ENCODE measurements around the gene MROH8.
"Not testable (repeated sequence)": the region's sequence is repeated elsewhere in the genome, so short reads cannot be mapped to it uniquely, and the experiment has no call there.

The MROH8 gene

DNA sequence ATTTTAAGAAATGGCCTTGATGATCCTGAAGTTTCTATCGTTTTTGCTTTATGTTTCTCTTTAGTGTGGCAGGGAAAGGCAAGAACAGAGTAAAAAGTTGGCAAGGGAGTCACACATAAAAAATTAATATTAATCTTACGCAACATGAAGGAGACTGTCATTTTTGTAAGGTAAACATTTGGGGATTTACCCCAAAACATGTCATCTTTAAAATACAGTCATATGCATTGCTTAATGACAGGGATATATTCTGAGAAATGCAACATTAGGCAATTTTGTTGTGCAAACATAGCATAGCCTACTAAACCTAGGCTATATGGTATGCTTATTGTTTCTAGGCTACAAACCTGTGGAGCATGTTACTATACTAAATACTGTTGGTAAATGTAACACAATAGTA is 88.9 kb downstream of the MROH8 start:
- no peak for DNase-seq (ENCODE audit: low read depth in 2 of 2)

DNA sequence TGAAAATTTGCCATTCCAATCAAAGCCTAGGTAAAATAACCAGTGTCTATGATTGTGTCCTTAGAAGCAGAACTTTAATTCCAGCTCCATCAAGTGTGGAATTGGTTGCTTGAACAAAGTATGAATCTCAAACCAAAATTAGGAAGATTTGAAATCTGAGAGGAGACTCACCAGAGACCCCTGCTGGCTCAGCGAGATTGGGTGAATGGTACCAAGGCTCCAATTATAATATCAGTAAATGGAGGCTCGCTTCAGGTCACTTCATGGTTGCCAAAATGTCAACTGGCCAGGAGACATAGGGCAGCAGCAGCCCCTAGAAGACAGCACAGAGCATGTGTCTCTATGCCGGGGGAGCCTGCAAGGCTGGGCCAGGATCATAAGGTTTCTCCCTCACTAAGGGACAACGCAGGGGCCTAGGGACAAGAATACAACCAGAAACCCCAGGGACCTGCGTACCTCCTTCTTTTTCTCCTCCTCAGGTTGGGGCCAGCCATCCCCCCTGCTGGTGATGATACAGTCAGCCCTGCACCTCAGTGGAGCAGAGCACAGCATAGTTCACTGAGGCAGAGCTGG is 97.5 kb downstream of the MROH8 start:
- DNase-seq (ENCODE audit: low read depth in 2 of 2): no peak

DNA sequence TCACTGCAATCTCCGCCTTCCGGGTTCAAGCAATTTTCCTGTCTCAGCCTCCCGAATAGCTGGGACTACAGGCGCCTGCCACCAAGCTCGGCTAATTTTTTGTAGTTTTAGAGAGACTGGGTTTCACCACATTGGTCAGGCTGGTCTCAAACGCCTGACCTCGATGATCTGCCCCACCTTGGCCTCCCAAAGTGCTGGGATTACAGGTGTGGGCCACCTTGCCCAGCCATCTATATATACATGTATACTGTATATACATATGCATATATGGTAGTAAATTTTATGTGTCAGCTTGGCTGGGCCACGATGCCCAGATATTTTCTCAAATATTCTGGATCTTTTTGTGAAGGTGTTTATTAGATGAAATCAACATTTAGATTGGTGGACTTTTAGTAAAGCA is 102.3 kb downstream of the MROH8 start:
- no peak for DNase-seq (ENCODE audit: low read depth in 2 of 2)

DNA sequence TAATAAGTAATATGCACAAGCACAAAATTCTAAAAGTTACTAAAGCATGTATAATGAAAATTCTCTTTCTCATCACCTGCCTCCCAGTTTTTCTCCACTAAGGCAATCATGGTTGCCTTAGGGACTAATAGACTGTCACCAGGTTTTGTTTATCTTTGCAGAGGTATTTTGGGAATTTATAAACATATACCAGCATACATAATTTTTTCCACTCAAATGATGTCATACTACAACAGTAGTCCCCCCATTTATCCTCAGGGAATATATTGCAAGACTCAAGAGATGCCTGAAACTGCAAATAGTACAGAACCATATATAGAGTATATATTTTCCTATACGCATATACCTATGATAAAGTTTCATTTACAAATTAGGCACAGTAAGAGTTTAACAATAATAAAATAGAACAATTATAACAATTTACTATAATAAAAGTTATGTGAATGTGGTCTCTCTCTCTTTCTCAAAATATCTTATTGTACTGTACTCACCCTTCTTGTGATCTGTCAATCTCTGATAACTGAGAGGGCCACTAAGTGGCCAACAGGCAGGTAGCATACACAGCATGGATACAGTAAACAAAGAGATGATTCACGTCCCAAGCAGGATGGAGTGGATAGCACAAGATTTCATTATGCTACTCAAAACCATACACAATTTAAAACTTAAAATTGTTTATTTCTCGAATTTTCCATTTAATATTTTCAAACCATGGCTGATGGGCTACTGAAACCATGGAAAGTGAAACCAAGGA is 103.2 kb downstream of the MROH8 start:
- DNase-seq (ENCODE audit: low read depth in 2 of 2): no peak

DNA sequence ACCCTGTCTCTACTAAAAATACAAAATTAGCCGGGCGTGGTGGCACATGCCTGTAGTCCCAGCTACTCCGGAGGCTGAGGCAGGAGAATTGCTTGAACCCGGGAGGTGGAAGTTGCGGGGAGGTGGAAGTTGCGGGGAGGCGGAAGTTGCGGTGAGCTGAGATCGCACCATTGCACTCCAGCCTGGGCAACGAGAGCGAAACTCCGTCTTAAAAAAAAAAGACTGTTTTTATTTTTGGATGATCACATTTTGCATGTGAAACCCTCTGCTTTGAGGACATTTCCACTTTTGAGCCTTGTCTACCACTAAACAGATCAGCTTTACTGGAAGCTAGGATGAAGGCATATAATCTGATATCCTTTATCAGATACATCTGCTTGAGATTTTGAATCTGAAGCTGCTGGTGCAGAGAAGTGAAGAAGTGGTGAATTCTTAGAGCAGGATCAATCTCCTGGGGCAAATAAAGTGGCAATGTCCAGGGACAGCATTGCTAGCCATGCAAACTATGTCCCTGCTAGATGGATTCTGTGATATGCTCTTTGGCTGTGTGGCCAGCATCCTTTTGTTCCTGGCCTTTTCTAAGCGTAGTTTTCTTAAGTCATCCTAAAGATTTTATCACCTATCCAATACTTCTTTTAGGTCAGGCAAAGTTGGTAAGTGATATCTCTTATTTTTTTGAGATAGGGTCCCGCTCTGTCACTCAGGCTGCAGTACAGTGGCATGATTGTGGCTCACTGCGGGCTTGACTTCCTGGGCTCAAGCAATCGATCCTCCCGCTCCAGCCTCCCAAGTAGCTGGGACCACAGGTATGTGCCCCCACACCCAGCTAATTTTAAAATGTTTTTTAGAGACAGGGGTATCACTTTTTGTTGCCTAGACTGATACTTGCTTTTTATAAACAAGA is 106.8 kb downstream of the MROH8 start:
- no peak for DNase-seq (ENCODE audit: low read depth in 2 of 2)

DNA sequence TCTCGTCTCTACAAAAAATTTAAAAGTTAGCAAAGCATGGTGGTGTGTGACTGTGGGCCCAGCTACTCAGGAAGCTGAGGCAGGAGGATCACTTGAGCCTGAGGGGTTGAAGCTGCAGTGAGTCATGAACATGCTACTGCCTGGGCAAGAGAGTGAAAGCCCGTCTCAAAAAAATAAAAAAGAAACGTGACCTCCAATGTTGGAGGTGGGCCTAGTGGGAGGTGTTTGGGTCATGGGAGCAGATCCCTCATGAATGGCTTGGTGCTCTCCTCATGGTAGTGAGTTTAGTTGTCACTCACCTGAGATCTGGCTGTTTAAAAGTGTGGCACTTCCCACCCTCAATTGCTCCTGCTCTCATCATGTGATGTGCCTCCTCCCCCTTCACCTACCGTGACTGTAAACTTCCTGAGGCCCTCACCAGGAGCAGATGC is 107.9 kb downstream of the MROH8 start:
- DNase-seq (ENCODE audit: low read depth in 2 of 2): no peak

DNA sequence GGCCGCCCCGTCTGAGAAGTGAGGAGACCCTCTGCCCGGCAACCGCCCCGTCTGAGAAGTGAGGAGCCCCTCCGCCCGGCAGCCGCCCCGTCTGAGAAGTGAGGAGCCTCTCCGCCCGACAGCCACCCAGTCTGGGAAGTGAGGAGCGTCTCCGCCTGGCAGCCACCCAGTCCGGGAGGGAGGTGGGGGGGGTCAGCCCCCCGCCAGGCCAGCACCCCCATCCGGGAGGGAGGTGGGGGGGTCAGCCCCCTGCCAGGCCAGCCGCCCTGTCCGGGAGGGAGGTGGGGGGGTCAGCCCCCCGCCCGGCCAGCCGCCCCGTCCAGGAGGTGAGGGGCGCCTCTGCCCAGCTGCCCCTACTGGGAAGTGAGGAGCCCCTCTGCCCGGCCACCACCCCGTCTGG is 109.8 kb downstream of the MROH8 start:
- not testable (repeated sequence) for DNase-seq (ENCODE audit: low read depth in 2 of 2)

DNA sequence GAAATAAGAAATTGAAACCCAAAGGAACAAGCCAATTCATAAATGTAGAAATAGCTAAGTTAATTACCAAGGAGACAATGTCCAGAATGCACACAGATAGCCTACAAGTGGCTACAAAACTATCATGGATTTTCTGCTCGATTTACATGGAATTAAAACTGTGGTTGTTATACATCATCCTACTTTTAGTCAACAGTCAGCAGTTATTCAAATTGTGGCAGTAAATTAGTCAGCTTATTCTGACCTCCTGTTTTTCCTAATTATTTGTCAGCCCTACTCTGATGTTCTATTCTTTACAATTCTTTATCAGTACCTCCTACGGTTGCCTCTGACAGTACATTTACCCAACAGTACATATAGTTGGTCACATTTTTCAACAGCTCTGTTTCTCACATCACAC is 113.2 kb downstream of the MROH8 start:
- DNase-seq (ENCODE audit: low read depth in 2 of 2): no peak

DNA sequence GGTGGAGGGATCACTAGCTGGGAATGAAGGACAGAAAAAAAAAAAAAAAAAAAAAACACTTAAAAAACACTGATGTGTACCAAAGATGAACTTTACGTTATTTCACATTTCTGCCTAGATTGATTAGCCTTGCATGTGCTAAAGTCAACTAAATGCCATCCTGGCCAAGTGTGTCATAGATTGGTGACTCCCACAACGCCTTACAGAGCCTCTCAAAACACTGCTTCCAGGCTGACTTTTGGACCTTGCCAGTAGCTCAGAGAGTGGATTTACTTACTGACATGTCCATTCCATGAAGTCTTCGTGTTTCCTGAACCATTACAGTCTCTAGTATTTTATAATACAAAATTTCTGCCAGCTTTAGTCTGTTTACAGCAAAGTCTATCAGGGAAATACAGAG is 124.1 kb downstream of the MROH8 start:
- DNase-seq (ENCODE audit: low read depth in 2 of 2): no peak

DNA sequence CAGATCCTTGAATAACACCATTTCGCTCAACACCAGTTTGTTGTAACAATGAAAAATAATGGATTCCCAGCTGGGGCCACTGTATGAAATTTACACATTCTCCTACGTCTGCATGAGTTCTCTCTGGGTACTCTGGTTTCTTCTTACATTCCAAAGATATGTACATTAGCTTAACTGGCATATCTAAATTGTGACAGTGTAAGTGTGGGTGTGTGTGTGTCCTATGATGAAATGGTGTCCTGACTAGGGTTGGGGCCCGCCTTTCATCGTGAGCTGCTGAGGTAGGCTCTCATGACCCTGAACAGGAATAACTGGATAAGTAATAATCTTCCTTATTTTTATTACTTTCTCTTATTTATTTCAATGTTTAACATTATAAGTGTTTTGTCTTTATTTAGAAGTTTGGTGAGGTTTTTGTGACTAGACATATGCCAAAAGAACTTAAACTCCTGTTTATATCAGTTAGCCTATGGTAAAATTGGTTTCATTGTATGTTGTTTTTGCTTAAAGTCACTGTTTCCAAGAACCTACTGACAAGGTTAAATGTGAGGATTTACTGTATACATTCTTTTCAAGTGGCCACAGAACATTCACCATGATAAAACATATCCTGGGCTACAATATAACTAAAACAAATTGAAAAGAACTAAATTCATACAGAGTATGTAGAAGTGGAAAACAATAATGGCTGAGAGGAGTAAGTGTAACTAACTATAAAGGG is 126.0 kb downstream of the MROH8 start:
- no peak for DNase-seq (ENCODE audit: low read depth in 2 of 2)
